Measurements from ENCODE around the gene C2orf49. TPM values are rescaled to one million over a fixed set of nuclear protein-coding genes. Genes with fewer than 3 reads are reported as not detected.
A peak's percentile ranks its signal among the peaks of the same experiment; 100 is the strongest.

The C2orf49 gene
- total and polyA plus RNA-seq, 9 donors: 12.6 to 32.5 (median 20.3) TPM

DNA sequence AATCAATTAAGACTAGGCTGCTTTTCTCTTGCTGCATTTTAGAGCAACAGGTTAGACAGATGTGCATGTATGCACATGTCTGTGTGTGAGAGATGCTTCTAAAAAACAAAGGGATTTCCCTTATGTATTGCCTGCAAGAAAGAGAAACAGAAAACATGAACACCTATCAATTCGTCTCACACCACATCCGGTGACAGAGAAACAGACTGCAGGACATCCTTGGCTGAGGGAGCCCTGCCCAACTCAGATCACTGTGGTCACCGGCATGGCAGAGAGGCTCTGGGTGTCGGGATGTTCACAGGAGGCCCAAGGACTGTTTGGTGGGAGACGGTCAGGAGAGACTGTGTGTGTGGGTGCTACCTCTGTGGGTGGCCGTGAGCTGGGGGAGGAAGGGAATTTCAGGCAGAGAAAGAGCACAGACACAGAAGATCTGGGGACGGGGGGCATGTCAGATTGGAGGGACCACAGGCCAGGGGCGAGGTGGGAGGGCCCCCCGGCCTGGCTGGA lies 36.6 kb downstream of the C2orf49 start:
- H3K4me1 ChIP-seq (ENCODE audit: insufficient read depth): peaks cover 44% of the 10 kb centered on the region
- H3K27ac ChIP-seq: peak overlapping the region; percentile 79 to 98

DNA sequence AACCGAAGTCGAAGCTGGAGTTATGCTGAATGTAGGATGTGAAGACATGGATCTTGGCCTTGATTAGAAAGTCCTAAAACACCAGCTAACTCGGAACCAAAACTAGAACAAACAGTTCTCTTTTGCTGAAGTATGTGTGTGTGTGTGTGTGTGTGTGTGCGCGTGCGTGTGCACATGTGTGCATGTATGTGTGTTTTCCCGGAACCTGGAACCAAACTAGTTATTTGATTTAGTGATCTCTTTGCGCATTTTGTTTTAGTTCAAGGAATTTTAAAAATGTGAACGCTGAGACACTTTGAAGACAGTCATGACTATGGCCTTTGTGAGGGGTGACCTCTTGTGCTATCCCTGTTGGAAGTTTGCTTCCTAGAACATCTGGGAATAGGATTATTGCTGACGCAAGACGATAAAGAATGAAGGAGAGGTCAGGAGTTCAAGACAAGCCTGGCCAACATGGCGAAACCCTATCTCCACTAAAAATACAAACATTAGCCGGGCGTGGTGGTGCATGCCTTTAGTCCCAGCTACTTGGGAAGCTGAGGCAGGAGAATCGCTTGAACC lies 37.7 kb downstream of the C2orf49 start:
- DNase-seq: peak; percentile 65 to 81 (median 75)
- H3K4me3 ChIP-seq: no peak overlapping the region
- TF ChIP-seq, protein P1, sequence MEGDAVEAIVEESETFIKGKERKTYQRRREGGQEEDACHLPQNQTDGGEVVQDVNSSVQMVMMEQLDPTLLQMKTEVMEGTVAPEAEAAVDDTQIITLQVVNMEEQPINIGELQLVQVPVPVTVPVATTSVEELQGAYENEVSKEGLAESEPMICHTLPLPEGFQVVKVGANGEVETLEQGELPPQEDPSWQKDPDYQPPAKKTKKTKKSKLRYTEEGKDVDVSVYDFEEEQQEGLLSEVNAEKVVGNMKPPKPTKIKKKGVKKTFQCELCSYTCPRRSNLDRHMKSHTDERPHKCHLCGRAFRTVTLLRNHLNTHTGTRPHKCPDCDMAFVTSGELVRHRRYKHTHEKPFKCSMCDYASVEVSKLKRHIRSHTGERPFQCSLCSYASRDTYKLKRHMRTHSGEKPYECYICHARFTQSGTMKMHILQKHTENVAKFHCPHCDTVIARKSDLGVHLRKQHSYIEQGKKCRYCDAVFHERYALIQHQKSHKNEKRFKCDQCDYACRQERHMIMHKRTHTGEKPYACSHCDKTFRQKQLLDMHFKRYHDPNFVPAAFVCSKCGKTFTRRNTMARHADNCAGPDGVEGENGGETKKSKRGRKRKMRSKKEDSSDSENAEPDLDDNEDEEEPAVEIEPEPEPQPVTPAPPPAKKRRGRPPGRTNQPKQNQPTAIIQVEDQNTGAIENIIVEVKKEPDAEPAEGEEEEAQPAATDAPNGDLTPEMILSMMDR (IDR thresholded peaks at IDR 0.05): peak in 1 of 3 donors; percentile 10
- TF ChIP-seq POLR2A (IDR thresholded peaks at IDR 0.05) (no peak), EP300 (IDR thresholded peaks at IDR 0.05) (peak; percentile 79)
- peaks cover 52% of the 10 kb centered on the region for H3K4me1 ChIP-seq (ENCODE audit: insufficient read depth)
- no peaks in the 10 kb centered on the region for H3K36me3 ChIP-seq
- peak overlapping the region; percentile 79 to 98 for H3K27ac ChIP-seq
- 11 to 25% (median 12%) methylated on average over 15 of the region's 15 CpGs for WGBS, 3 donors
- no peaks in the 10 kb centered on the region for H3K27me3 ChIP-seq
- no peaks in the 10 kb centered on the region for H3K9me3 ChIP-seq
- intact Hi-C loops (cut with DNase I): loop anchor here in 1 of 4 donors (5.0 kb wide), 1 partner anchor 122 kb away; no protein-coding TSS in a partner anchor

More for the DNA sequence above, 36.6 kb downstream of the C2orf49 start:
- TF ChIP-seq POLR2A (IDR thresholded peaks at IDR 0.05) (no peak), EP300 (IDR thresholded peaks at IDR 0.05) (no peak)
- TF ChIP-seq, protein P1 (IDR thresholded peaks at IDR 0.05): no peak
- H3K27me3 ChIP-seq: no peaks in the 10 kb centered on the region
- intact Hi-C loops (cut with DNase I): loop anchor here in 2 of 4 donors (5.0 kb wide), 1 partner anchor 143 kb away; no protein-coding TSS in a partner anchor
- peak in 2 of 5 donors; percentile 15 to 57 for DNase-seq
- no peaks in the 10 kb centered on the region for H3K9me3 ChIP-seq
- no peak overlapping the region for H3K4me3 ChIP-seq
- H3K36me3 ChIP-seq: no peaks in the 10 kb centered on the region
- 14 to 43% (median 33%) methylated on average over 9 of the region's 9 CpGs for WGBS, 3 donors

DNA sequence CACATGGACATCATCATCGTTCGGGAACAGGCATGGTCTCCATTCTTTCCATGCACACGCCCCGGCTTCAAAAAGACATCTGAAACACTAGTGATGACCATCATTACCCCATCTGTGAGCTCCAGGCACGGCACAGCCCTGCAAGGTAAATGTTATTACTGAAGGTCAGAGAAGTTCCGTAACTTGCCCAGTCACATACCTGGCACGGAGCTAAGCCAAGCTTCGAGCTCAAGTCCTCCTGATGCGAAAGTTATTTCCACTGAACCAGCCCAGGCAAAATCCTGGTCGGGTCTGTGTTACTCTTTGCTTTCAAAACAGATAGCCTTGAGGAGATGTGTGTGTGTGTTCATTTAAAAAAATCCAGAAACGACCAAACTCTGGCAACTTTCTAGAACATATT lies 38.7 kb downstream of the C2orf49 start:
- TF ChIP-seq EP300 (IDR thresholded peaks at IDR 0.05): no peak
- TF ChIP-seq, protein P1 (IDR thresholded peaks at IDR 0.05): no peak
- peak in 4 of 5 donors; percentile 37 to 60 (median 39) for DNase-seq
- Histone ChIP-seq H3K36me3 (no peaks in the 10 kb centered on the region), H3K9me3 (no peaks in the 10 kb centered on the region), H3K4me1 (ENCODE audit: insufficient read depth) (peaks cover 55% of the 10 kb centered on the region), H3K27ac (peak overlapping the region; percentile 79 to 98), H3K4me3 (no peak overlapping the region), H3K27me3 (no peaks in the 10 kb centered on the region)
- WGBS, 3 donors: 30 to 54% (median 36%) methylated on average over 11 of the region's 11 CpGs
- intact Hi-C loops (cut with DNase I): loop anchor here in 1 of 4 donors (5.0 kb wide), 1 partner anchor 121 kb away; no protein-coding TSS in a partner anchor

DNA sequence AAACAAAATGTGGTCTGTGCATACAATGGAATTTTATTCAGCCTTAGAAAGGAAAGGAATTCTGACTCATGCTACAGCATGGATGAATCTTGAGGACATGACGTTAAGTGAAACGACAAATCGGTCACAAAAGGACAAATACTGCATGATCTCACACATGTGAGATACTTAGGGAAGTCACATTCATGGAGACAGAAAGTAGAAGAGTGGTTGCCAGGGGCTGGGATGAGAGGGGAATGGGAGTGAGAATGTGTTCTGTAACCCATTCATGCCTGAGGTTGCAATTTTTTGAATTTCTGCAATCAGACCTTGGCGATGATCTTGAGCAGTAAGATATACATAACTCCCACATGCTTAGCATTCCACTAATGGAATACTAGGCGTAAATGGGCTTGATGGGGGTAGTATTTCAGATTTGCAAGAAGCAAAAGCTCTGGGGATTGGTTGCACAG lies 39.5 kb downstream of the C2orf49 start:
- H3K9me3 ChIP-seq: no peaks in the 10 kb centered on the region
- no peaks in the 10 kb centered on the region for H3K36me3 ChIP-seq
- TF ChIP-seq EP300 (IDR thresholded peaks at IDR 0.05) (no peak), POLR2A (IDR thresholded peaks at IDR 0.05) (no peak)
- TF ChIP-seq, protein P1 (IDR thresholded peaks at IDR 0.05): no peak
- H3K4me1 ChIP-seq (ENCODE audit: insufficient read depth): peaks cover 58% of the 10 kb centered on the region
- H3K4me3 ChIP-seq: no peak overlapping the region
- H3K27me3 ChIP-seq: no peaks in the 10 kb centered on the region
- peak in 2 of 5 donors; percentile 6 to 8 for DNase-seq
- 22 to 35% (median 33%) methylated on average over 5 of the region's 5 CpGs for WGBS, 3 donors
- H3K27ac ChIP-seq: peak overlapping the region; percentile 79 to 98
- intact Hi-C loops (cut with DNase I): loop anchor here in 1 of 4 donors (5.0 kb wide), 1 partner anchor 120 kb away; no protein-coding TSS in a partner anchor
